SK-N-SH (cell line): Measurements from ENCODE around the gene CTDP1. TPM values are rescaled to one million over a fixed set of nuclear protein-coding genes. Genes with fewer than 3 reads are reported as not detected.

Experiments used
- CTCF ChIA-PET: fragments of 300-600, 350-600 bp; formaldehyde crosslinking; extraction: SDS; loops from one replicate; lab custom pipeline; 2021; lab: Yijun Ruan, JAX
- POLR2A ChIA-PET: fragments of 350-600 bp; sonication (Branson Sonifier 250); formaldehyde crosslinking; extraction: SDS; loops from one replicate; lab custom pipeline; 2020; ENCODE audit warnings: antibody characterized with exemption, inconsistent platforms; lab: Yijun Ruan, JAX
- DNase-seq: peaks from one replicate; pipeline ENCODE4 v3.0.0; 2012
- H2AFZ ChIP-seq: fragments of 200-600 bp; sonication (generic); 2 replicates; pipeline ENCODE4 v1.8.1; 2016; ENCODE audit warnings: antibody characterized with exemption, mild to moderate bottlenecking, low read depth
- H3F3A ChIP-seq: fragments of 200-600 bp; sonication (generic); replicated peaks from 2 replicates; pipeline ENCODE3; 2016; ENCODE audit warnings: antibody characterized with exemption, mild to moderate bottlenecking; ENCODE audit not compliant: insufficient read depth
- H3K27ac ChIP-seq, 2 experiments: fragments of 200-500 bp in 1 of 2; fragments of 200-600 bp in 1 of 2; sonication (Bioruptor generic) in 1 of 2; sonication (generic), shearing (Covaris generic) in 1 of 2; 2 replicates each; pipeline versions ENCODE4 v1.5.1 to v1.6.1; 2014 to 2016; ENCODE audit warnings: low read depth in 2 of 2, inconsistent platforms in 1 of 2, low read length in 1 of 2, mild to moderate bottlenecking in 1 of 2, mixed read lengths in 1 of 2
- H3K27me3 ChIP-seq: fragments of 200-600 bp; sonication (generic), shearing (Covaris generic); 2 replicates; pipeline ENCODE4 v1.6.1; 2016; ENCODE audit warnings: mixed run types; ENCODE audit not compliant: insufficient read depth
- H3K36me3 ChIP-seq, 2 experiments: fragments of 200-500 bp in 1 of 2; fragments of 200-600 bp in 1 of 2; sonication (Bioruptor generic) in 1 of 2; sonication (generic) in 1 of 2; replicated peaks in 1 of 2; 2 replicates each; pipeline versions ENCODE3 to v1.5.1; 2014 to 2016; ENCODE audit warnings: low read length in 1 of 2, mild to moderate bottlenecking in 1 of 2; ENCODE audit not compliant: insufficient read depth in 2 of 2, control insufficient read depth in 1 of 2
- H3K4me1 ChIP-seq, 2 experiments: fragments of 200-500 bp in 1 of 2; fragments of 200-600 bp in 1 of 2; sonication (Bioruptor generic) in 1 of 2; sonication (generic), shearing (Covaris generic) in 1 of 2; 2 replicates each; pipeline versions ENCODE4 v1.5.1 to v1.6.1; 2014 to 2016; ENCODE audit warnings: low read depth in 1 of 2, low read length in 1 of 2, mixed run types in 1 of 2; ENCODE audit not compliant: insufficient read depth in 2 of 2, control insufficient read depth in 1 of 2
- H3K4me2 ChIP-seq: fragments of 200-600 bp; sonication (generic), shearing (Covaris generic); 2 replicates; pipeline ENCODE4 v1.6.1; 2017; ENCODE audit warnings: mixed run types
- H3K4me3 ChIP-seq, 2 experiments: fragments of 200-500 bp in 1 of 2; fragments of 200-600 bp in 1 of 2; sonication (Bioruptor generic) in 1 of 2; sonication (generic), shearing (Covaris generic) in 1 of 2; 2 replicates each; pipeline versions ENCODE4 v1.5.1 to v1.8.1; 2014 to 2016; ENCODE audit warnings: low read depth in 2 of 2, inconsistent platforms in 1 of 2, low read length in 1 of 2, mild to moderate bottlenecking in 1 of 2, mixed read lengths in 1 of 2, moderate library complexity in 1 of 2
- H3K79me2 ChIP-seq: fragments of 200-600 bp; sonication (generic); 2 replicates; pipeline ENCODE4 v1.8.1; 2017; ENCODE audit warnings: mild to moderate bottlenecking; ENCODE audit not compliant: insufficient read depth
- H3K9ac ChIP-seq: fragments of 200-600 bp; sonication (generic); 2 replicates; pipeline ENCODE4 v1.6.1; 2017; ENCODE audit warnings: mixed run types
- H3K9me2 ChIP-seq: fragments of 200-600 bp; sonication (generic); 2 replicates; pipeline ENCODE4 v1.6.1; 2017; ENCODE audit warnings: mixed run types
- H3K9me3 ChIP-seq: fragments of 200-600 bp; sonication (generic); 2 replicates; pipeline ENCODE4 v1.6.1; 2017; ENCODE audit warnings: mixed run types, mild to moderate bottlenecking, moderate library complexity
- H4K20me1 ChIP-seq: fragments of 200-600 bp; sonication (generic); 2 replicates; pipeline ENCODE4 v1.6.1; 2017; ENCODE audit warnings: mild to moderate bottlenecking, mixed run types; ENCODE audit not compliant: insufficient read depth
- EP300 ChIP-seq, 2 experiments: IDR thresholded peaks; 2 replicates each; pipeline versions ENCODE4 v1.4.0 to v1.6.1; 2012; ENCODE audit warnings: borderline replicate concordance in 1 of 2, low read depth in 1 of 2, low read length in 1 of 2
- FOSL2 ChIP-seq: IDR thresholded peaks from 2 replicates; pipeline ENCODE4 v1.4.0; 2012; ENCODE audit warnings: low read depth, mild to moderate bottlenecking, moderate library complexity, borderline replicate concordance
- FOXJ3 ChIP-seq: sonication (generic); formaldehyde crosslinking; IDR thresholded peaks from 2 replicates; pipeline ENCODE4 v1.5.1; 2020; ENCODE audit warnings: mild to moderate bottlenecking, missing genetic modification reagents
- GATA2 ChIP-seq: sonication (generic); formaldehyde crosslinking; IDR thresholded peaks from 2 replicates; pipeline ENCODE4 v1.5.0; 2020; ENCODE audit warnings: mild to moderate bottlenecking, missing genetic modification reagents
- JUND ChIP-seq: IDR thresholded peaks from 2 replicates; pipeline ENCODE4 v1.4.0; 2012
- MXI1 ChIP-seq: IDR thresholded peaks from 2 replicates; pipeline ENCODE4 v1.6.1; 2012; ENCODE audit warnings: mild to moderate bottlenecking, low read depth, low read length, improper control_type of control experiment
- NFIC ChIP-seq: IDR thresholded peaks from 2 replicates; pipeline ENCODE4 v1.4.0; 2012; ENCODE audit warnings: borderline replicate concordance
- RCOR1 ChIP-seq: fragments of 150-350 bp; IDR thresholded peaks from 2 replicates; pipeline ENCODE4 v1.6.1; 2017; ENCODE audit warnings: antibody characterized with exemption, low read length
- SIN3A ChIP-seq: IDR thresholded peaks from 2 replicates; pipeline ENCODE4 v1.6.1; 2012; ENCODE audit warnings: low read depth, mild to moderate bottlenecking, low read length, moderate library complexity, borderline replicate concordance
- SMC3 ChIP-seq: IDR thresholded peaks from 2 replicates; pipeline ENCODE4 v1.6.1; 2012; ENCODE audit warnings: low read depth, low read length, improper control_type of control experiment
- TAF1 ChIP-seq: IDR thresholded peaks from 2 replicates; pipeline ENCODE4 v1.6.1; 2012; ENCODE audit warnings: low read depth, mild to moderate bottlenecking, low read length, moderate library complexity, borderline replicate concordance
- TCF12 ChIP-seq: IDR thresholded peaks from 2 replicates; pipeline ENCODE4 v1.4.0; 2012
- TEAD4 ChIP-seq: IDR thresholded peaks from 2 replicates; pipeline ENCODE4 v1.4.0; 2012; ENCODE audit warnings: mild to moderate bottlenecking, borderline replicate concordance; ENCODE audit not compliant: insufficient read depth
- YY1 ChIP-seq: IDR thresholded peaks from 2 replicates; pipeline ENCODE4 v1.4.0; 2012; ENCODE audit warnings: low read depth, mild to moderate bottlenecking
- WGBS: methylation state at CpG from one replicate; pipeline ENCODE4 v1.1.6; 2017; ENCODE audit warnings: low lambda C conversion rate; 5-methylcytosine and 5-hydroxymethylcytosine counted together
- polyA plus RNA-seq, 3 experiments: library from polyadenylated mRNA; depleted of rRNA; stranded (reverse); fragments of >200 nt; gene quantifications; 2 replicates each; pipeline ENCODE4 v1.2.3, GENCODE V29; 2012
- TF ChIP-seq, protein P1 (sequence below): fragments of 200-600 bp; sonication (generic); IDR thresholded peaks from 2 replicates; pipeline ENCODE4 v1.6.1; 2017; ENCODE audit warnings: antibody characterized with exemption, mild to moderate bottlenecking, moderate library complexity
- TF ChIP-seq, protein P2 (sequence below): IDR thresholded peaks from 2 replicates; pipeline ENCODE4; 2012
- TF ChIP-seq, protein P3 (sequence below): IDR thresholded peaks from 2 replicates; pipeline ENCODE4 v1.6.1; 2012; ENCODE audit warnings: mild to moderate bottlenecking, low read depth, low read length, moderate library complexity
- TF ChIP-seq, protein P4 (sequence below): IDR thresholded peaks from 2 replicates; pipeline ENCODE4 v1.4.0; 2012; ENCODE audit warnings: low read depth, borderline replicate concordance
- TF ChIP-seq, protein P5 (sequence below): fragments of 150-350 bp; IDR thresholded peaks from 2 replicates; pipeline ENCODE4 v1.6.1; 2017; ENCODE audit warnings: antibody characterized with exemption, low read length, low read depth, borderline replicate concordance

Gene CTDP1
- polyA plus RNA-seq, 1 of the 3 experiments (the other 2 are of a cell fraction): 15.6 TPM

DNA sequence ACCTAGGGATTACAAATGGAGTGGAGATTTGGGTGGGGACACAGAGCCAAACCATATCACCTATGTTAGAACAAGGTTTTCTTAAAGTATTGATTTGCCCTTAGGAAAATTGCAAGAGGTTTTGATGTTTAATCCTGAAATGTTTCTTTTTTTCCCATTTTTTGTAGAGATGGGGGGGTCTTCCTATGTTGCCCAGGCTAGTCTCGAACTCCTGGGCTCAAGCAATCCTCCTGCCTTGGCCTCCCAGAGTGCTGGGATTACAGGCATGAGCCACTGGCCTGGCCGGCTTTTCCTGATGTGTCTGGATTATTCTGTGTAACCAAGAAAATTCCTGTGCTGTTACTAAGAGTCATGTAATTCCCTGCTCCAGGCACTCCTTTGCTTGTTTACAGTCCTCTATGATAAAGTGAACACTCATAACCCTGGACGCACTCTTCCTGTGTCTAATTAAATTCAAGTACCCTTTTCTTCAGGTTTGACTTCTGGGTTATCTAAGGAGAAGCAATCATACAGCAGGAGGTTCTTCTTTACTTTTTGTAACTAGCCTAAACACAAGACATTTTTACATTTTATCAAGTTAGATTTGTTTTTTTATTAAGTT is 15.0 kb upstream of the CTDP1 start:
- WGBS: 4% methylated on average over 3 of the region's 3 CpGs
- DNase-seq: no peak
- H3K36me3 ChIP-seq: no peaks in the 10 kb centered on the region
- H3F3A ChIP-seq: no peaks in the 10 kb centered on the region
- H3K9me3 ChIP-seq: no peaks in the 10 kb centered on the region; the same call in 1 of the 2 replicates
- no peaks in the 10 kb centered on the region for H3K79me2 ChIP-seq
- H2AFZ ChIP-seq: no peak overlapping the region
- no peaks in the 10 kb centered on the region for H3K4me1 ChIP-seq
- H3K4me2 ChIP-seq: no peak overlapping the region
- no peak overlapping the region for H3K4me3 ChIP-seq
- H3K27ac ChIP-seq: no peak overlapping the region
- H4K20me1 ChIP-seq: no peaks in the 10 kb centered on the region
- no peak for TF ChIP-seq MXI1
- no peak for TF ChIP-seq YY1
- TF ChIP-seq GATA2 (CRISPR knock-in tag): no peak
- TF ChIP-seq, protein P1, sequence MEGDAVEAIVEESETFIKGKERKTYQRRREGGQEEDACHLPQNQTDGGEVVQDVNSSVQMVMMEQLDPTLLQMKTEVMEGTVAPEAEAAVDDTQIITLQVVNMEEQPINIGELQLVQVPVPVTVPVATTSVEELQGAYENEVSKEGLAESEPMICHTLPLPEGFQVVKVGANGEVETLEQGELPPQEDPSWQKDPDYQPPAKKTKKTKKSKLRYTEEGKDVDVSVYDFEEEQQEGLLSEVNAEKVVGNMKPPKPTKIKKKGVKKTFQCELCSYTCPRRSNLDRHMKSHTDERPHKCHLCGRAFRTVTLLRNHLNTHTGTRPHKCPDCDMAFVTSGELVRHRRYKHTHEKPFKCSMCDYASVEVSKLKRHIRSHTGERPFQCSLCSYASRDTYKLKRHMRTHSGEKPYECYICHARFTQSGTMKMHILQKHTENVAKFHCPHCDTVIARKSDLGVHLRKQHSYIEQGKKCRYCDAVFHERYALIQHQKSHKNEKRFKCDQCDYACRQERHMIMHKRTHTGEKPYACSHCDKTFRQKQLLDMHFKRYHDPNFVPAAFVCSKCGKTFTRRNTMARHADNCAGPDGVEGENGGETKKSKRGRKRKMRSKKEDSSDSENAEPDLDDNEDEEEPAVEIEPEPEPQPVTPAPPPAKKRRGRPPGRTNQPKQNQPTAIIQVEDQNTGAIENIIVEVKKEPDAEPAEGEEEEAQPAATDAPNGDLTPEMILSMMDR: no peak
- TF ChIP-seq JUND: no peak
- TF ChIP-seq FOSL2: no peak
- no peak for TF ChIP-seq EP300 (IDR thresholded peaks at IDR 0.05; ENCODE audit: borderline replicate concordance in 1 of 2, low read depth in 1 of 2, low read length in 1 of 2)
- TF ChIP-seq TAF1: no peak
- TF ChIP-seq SMC3: no peak
- TF ChIP-seq NFIC: no peak
- no peak for TF ChIP-seq TEAD4
- TF ChIP-seq, protein P2, sequence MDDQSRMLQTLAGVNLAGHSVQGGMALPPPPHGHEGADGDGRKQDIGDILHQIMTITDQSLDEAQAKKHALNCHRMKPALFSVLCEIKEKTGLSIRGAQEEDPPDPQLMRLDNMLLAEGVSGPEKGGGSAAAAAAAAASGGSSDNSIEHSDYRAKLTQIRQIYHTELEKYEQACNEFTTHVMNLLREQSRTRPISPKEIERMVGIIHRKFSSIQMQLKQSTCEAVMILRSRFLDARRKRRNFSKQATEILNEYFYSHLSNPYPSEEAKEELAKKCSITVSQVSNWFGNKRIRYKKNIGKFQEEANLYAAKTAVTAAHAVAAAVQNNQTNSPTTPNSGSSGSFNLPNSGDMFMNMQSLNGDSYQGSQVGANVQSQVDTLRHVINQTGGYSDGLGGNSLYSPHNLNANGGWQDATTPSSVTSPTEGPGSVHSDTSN: no peak
- no peak for TF ChIP-seq RCOR1
- TF ChIP-seq TCF12: no peak
- no peak for TF ChIP-seq FOXJ3 (CRISPR knock-in tag)
- no peak for TF ChIP-seq SIN3A
- TF ChIP-seq, all 33 proteins: peak for 0
- Histone ChIP-seq H3K9me2 (no peaks in the 10 kb centered on the region), H3K27me3 (peaks cover 56% of the 10 kb centered on the region), H3K9ac (no peak overlapping the region)
- ChIA-PET CTCF (interaction anchor here (1.2 kb wide), 1 partner anchor 22 kb away, joined by 3 read pairs; no protein-coding TSS in a partner anchor), POLR2A (no interaction called here)

DNA sequence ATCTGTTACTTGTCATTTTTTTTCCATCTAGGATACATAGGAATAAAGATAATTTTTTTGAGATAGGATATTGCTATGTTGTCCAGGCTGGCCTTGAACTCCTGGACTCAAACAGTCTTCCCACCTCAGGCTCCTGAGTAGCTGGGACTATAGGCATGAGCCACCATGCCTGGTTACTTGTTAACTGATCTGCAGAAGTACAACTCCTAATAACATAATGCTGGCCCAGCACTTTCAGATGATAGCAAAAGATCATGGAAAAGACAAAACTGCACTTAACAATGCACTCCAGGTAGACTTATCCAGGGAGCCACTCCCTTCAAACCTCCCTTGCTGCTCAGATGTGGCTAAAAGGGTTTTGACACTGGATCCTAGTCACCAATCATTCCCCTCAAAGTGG is 11.4 kb upstream of the CTDP1 start:
- Histone ChIP-seq H3K27ac (no peak overlapping the region), H3K9me2 (no peaks in the 10 kb centered on the region), H3K4me3 (no peak overlapping the region), H3K9ac (no peak overlapping the region), H4K20me1 (no peaks in the 10 kb centered on the region), H3K4me2 (no peak overlapping the region), H3K9me3 (no peaks in the 10 kb centered on the region; the same call in 1 of the 2 replicates), H2AFZ (no peak overlapping the region), H3K36me3 (no peaks in the 10 kb centered on the region), H3K4me1 (peaks cover 0 to 10% of the 10 kb centered on the region in 2 experiments; a peak in 1 of 4 replicates), H3K79me2 (no peaks in the 10 kb centered on the region), H3F3A (no peaks in the 10 kb centered on the region), H3K27me3 (peaks cover 28% of the 10 kb centered on the region; the same call in 1 of the 2 replicates)
- no peak for DNase-seq
- ChIA-PET POLR2A (no interaction called here), CTCF (no interaction called here)
- TF ChIP-seq, protein P3, sequence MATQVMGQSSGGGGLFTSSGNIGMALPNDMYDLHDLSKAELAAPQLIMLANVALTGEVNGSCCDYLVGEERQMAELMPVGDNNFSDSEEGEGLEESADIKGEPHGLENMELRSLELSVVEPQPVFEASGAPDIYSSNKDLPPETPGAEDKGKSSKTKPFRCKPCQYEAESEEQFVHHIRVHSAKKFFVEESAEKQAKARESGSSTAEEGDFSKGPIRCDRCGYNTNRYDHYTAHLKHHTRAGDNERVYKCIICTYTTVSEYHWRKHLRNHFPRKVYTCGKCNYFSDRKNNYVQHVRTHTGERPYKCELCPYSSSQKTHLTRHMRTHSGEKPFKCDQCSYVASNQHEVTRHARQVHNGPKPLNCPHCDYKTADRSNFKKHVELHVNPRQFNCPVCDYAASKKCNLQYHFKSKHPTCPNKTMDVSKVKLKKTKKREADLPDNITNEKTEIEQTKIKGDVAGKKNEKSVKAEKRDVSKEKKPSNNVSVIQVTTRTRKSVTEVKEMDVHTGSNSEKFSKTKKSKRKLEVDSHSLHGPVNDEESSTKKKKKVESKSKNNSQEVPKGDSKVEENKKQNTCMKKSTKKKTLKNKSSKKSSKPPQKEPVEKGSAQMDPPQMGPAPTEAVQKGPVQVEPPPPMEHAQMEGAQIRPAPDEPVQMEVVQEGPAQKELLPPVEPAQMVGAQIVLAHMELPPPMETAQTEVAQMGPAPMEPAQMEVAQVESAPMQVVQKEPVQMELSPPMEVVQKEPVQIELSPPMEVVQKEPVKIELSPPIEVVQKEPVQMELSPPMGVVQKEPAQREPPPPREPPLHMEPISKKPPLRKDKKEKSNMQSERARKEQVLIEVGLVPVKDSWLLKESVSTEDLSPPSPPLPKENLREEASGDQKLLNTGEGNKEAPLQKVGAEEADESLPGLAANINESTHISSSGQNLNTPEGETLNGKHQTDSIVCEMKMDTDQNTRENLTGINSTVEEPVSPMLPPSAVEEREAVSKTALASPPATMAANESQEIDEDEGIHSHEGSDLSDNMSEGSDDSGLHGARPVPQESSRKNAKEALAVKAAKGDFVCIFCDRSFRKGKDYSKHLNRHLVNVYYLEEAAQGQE: no peak
- TF ChIP-seq, protein P4, sequence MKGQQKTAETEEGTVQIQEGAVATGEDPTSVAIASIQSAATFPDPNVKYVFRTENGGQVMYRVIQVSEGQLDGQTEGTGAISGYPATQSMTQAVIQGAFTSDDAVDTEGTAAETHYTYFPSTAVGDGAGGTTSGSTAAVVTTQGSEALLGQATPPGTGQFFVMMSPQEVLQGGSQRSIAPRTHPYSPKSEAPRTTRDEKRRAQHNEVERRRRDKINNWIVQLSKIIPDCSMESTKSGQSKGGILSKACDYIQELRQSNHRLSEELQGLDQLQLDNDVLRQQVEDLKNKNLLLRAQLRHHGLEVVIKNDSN: no peak
- TF ChIP-seq RCOR1 (no peak), TEAD4 (no peak), GATA2 (CRISPR knock-in tag) (no peak), MXI1 (no peak)
- TF ChIP-seq, protein P5, sequence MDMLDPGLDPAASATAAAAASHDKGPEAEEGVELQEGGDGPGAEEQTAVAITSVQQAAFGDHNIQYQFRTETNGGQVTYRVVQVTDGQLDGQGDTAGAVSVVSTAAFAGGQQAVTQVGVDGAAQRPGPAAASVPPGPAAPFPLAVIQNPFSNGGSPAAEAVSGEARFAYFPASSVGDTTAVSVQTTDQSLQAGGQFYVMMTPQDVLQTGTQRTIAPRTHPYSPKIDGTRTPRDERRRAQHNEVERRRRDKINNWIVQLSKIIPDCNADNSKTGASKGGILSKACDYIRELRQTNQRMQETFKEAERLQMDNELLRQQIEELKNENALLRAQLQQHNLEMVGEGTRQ: no peak
